AG09319 (cell line): Measurements from ENCODE around the gene POU2AF1.
A peak's percentile ranks its signal among the peaks of the same experiment; 100 is the strongest.

Source experiments
- DNase-seq: peaks from one replicate; pipeline ENCODE4 v3.0.0-alpha.2; 2010; ENCODE audit warnings: low read depth; ENCODE audit errors: extremely low read depth
- TF ChIP-seq, protein P1 (sequence below): IDR thresholded peaks from 2 replicates; pipeline ENCODE4 v1.5.1; 2011; ENCODE audit warnings: low read depth, mild to moderate bottlenecking, inconsistent platforms, low read length, moderate library complexity

Gene POU2AF1

DNA sequence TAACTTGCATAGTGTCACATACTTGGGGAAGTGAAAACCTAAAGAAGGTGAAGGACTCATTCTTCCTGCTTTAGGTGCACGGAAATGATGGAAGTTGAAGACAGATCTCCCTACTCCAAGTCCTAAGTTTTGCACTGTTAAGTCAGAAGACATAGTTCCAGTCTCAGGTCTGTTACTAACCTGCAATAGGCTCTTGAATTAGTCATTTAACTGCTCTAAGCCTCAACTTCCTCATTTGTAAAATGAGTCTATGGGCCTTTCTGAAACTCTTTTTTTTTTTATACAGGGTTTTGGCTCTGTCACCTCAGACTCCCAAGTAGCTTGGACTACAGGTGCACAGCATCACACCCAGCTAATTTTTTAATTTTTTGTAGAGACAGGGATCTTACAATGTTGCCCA is 30.8 kb upstream of the POU2AF1 start:
- TF ChIP-seq, protein P1, sequence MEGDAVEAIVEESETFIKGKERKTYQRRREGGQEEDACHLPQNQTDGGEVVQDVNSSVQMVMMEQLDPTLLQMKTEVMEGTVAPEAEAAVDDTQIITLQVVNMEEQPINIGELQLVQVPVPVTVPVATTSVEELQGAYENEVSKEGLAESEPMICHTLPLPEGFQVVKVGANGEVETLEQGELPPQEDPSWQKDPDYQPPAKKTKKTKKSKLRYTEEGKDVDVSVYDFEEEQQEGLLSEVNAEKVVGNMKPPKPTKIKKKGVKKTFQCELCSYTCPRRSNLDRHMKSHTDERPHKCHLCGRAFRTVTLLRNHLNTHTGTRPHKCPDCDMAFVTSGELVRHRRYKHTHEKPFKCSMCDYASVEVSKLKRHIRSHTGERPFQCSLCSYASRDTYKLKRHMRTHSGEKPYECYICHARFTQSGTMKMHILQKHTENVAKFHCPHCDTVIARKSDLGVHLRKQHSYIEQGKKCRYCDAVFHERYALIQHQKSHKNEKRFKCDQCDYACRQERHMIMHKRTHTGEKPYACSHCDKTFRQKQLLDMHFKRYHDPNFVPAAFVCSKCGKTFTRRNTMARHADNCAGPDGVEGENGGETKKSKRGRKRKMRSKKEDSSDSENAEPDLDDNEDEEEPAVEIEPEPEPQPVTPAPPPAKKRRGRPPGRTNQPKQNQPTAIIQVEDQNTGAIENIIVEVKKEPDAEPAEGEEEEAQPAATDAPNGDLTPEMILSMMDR: no peak
- DNase-seq: no peak

DNA sequence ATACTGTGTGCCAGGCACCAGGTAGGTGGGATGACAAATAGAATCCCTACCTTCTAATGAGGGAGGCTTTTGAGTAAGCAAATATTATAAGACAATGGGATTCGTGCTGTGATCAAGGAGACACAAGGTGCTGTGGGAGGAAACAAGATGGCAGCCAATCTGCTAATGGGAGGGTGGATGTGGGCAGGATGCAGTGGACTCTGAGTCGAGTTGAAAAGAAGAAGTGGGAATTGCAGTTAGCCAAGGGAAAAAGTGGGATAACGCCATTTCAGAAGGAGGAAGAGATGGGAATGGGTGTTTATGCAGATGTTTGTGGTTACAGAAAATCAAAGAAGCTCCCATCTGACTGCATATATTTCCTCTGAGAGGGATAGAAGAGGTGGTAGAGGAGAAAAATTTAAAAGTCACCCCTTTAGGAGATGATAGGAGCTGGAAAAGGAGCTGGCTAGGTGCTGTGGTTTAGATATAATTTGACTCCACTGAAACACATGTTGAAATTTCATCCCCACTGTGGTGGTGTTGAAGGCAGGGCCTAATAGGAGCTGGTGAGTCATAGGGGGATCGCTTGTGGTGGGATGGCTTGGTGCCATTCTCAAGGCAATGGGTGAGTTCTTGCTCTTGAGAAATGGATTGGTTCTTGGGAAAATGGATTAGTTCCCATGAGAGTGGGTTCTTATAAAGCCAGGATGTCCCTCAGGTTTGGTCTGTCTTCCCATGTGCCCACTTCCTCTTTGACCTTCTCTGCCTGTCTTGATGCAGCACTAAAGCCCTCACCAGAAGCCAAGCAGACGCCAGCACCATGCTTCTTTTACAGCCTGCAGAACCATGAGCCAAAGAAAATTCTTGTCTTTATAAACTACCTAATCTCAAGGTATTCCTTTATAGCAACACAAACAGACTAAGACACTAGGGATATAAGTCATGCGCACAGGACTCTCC is 30.0 kb upstream of the POU2AF1 start:
- TF ChIP-seq, protein P1: no peak
- peak; percentile 49 for DNase-seq

DNA sequence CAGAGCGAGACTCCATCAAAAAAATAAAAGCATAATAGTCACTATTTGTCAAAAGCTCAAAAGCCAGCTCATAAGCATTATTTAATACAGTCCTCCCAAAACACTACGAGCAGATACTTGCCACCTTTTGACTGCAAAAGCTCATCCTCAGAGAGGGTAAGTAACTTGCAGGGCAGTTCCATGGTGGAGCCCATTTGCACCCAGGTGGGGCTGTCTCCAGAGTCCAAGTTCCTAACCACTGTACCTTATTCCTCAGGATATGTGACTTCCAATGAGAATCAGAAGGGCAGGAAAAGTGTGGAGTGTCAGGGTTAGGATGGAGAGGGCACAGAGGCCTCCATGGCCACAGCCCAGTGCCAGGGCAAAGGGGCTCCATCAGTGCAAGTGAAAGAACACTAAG is 28.6 kb upstream of the POU2AF1 start:
- TF ChIP-seq, protein P1: no peak
- DNase-seq: no peak

DNA sequence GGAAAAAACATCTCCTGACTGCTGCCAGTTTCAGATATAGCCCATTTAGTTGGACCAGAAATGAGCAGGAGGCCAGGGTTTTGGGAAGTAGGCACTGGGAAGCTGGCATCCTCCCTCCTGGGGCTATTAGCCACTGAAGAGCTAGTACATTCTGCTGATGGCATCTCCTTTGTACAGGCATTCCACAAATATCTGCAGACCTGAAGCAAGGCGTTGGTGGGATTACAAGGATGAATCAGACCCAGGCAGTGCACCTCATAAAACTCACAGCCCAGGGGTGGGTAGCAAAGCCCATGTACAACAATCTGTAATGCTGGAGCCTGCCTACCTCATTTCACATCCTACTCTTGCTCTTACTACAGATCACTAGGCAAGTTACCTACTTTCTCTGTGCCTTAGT is 27.5 kb upstream of the POU2AF1 start:
- TF ChIP-seq, protein P1: no peak
- no peak for DNase-seq

DNA sequence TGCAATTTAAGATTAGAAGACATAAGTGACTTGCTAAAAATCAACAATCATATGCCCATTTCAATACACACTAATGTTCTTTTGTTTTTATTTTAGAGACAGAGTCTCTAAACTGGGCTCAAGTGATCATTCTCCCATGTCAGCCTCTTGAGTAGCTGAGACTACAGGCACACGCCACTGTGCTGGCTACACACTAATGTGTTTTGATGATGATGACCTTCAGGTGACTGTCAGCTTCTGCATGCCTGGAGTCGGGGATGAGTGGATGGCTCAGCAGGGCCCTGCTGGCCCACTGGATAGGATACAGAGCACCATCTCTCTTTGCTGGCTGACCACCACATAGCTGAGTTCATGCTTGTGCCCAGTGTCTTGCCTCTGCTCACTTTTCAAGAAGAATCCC is 27.0 kb upstream of the POU2AF1 start:
- TF ChIP-seq, protein P1: no peak
- DNase-seq: no peak

DNA sequence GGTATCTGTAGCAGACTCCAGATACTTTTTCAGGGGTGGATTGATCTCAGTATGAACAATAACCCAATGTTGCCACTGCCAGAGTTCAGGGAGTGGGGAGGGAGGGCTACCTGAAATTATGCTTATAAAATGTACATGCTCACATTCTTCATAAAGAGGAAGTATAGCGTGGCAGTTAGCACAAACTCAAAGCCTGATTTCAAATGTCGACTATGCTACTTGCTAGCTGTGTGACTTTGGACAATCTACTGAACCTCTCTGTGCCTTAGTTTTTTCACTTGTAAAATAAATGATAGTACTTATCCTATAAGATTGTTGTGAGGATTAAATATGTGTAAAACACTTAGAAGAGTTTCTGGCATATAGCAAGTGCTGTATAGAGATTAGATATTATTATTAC is 26.5 kb upstream of the POU2AF1 start:
- TF ChIP-seq, protein P1: no peak
- no peak for DNase-seq

DNA sequence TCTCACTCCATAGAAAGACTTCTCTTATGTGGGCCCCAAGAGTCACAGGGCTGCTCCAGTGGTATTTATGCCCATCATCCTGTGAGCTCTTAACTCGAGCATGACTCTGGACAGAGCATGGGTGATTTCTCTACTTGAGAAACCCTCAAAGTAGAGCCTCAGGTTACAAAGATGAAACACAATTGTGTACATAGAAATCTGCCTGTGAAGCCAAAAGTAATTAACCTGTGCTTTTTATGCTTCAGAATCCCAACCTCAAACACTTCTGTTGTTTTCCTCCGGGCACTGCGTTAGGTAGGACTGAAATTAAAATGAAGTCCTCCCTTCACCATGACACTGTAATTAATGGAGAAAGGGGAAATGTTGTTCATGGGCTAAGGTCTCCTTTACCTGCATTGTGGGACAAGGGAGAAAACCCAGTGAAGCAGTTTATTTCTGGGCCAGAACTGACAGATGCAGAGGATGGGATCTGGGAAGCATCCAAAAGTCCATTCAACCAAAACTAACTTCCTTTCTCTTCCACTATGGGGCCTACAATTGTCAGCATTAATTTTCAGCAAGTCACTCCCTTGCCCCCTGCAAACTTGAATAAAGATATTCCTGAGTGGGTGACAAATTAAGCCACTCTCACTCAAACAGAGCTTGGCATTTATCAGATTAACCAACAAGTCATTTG is 24.1 kb upstream of the POU2AF1 start:
- TF ChIP-seq, protein P1: no peak

More for the DNA sequence above, 24.1 kb upstream of the POU2AF1 start:
- DNase-seq: no peak
